Endothelial cell of umbilical vein (primary cell): ENCODE results near the gene LONRF3. TPM values are rescaled to one million over a fixed set of nuclear protein-coding genes. Genes with fewer than 3 reads are reported as not detected.

ENCODE experiments used
- BruUV-seq: library from RNA; stranded (reverse); fragments of 400-500 nt; replicated peaks from 2 replicates; lab custom pipeline; 2021; lab: Mats Ljungman, UMichigan
- CTCF ChIA-PET: fragments of 300-600, 350-600 bp; sonication (Branson Sonifier 250); formaldehyde crosslinking; loops from one replicate; lab custom pipeline; 2021; ENCODE audit warnings: antibody characterized with exemption, inconsistent platforms; lab: Charles Lee
- POLR2A ChIA-PET: fragments of 300-600, 350-600 bp; sonication (Branson Sonifier 250); formaldehyde crosslinking; loops from one replicate; lab custom pipeline; 2021; ENCODE audit warnings: antibody characterized with exemption, inconsistent platforms; lab: Charles Lee
- DNase-seq: peaks from one replicate; pipeline ENCODE4 v3.0.0-alpha.2; 2011; ENCODE audit warnings: low read depth, low spot score
- FAIRE-seq: peaks from 2 replicates; lab custom pipeline; 2011; peaks lifted over from hg19 to GRCh38; lab: Jason Lieb, UNC
- H2AFZ ChIP-seq: 2 replicates; pipeline ENCODE4 v1.6.0; 2012; ENCODE audit warnings: low read depth, low read length, control low read depth, inconsistent platforms
- H3K27ac ChIP-seq: 2 replicates; pipeline ENCODE4 v1.5.1; 2011; ENCODE audit warnings: low read depth, mild to moderate bottlenecking, control low read depth, low read length, moderate library complexity; ENCODE audit not compliant: insufficient read depth
- H3K27me3 ChIP-seq, 2 experiments: 2 replicates each; pipeline versions ENCODE4 v1.6.0 to v1.6.1; 2011; ENCODE audit warnings: low read length in 2 of 2, mixed read lengths in 1 of 2; ENCODE audit not compliant: control insufficient read depth in 2 of 2, insufficient read depth in 2 of 2
- H3K36me3 ChIP-seq, 2 experiments: 2 replicates in 1 of 2; 3 replicates in 1 of 2; pipeline ENCODE4 v1.5.1; 2011; ENCODE audit warnings: low read length in 2 of 2, mild to moderate bottlenecking in 1 of 2, moderate library complexity in 1 of 2; ENCODE audit not compliant: control insufficient read depth in 2 of 2, insufficient read depth in 2 of 2; ENCODE audit errors: extremely low read depth in 1 of 2
- H3K4me1 ChIP-seq: 3 replicates; pipeline ENCODE4 v1.5.1; 2011; ENCODE audit warnings: mild to moderate bottlenecking, low read length; ENCODE audit not compliant: control insufficient read depth, insufficient read depth; ENCODE audit errors: extremely low read depth
- H3K4me2 ChIP-seq: 2 replicates; pipeline ENCODE4 v1.6.1; 2011; ENCODE audit warnings: low read length, control low read depth, mixed read lengths; ENCODE audit not compliant: insufficient read depth
- H3K4me3 ChIP-seq, 3 experiments: fragments of 200-600 bp in 1 of 3; sonication (generic), shearing (Covaris generic) in 1 of 3; replicated peaks in 1 of 3; 2 replicates each; pipeline ENCODE4 v1.5.1; 2011 to 2016; ENCODE audit warnings: control low read depth in 3 of 3, low read length in 3 of 3, mild to moderate bottlenecking in 2 of 3, inconsistent platforms in 1 of 3, low read depth in 1 of 3, moderate library complexity in 1 of 3; ENCODE audit not compliant: insufficient read depth in 1 of 3
- H3K79me2 ChIP-seq: 2 replicates; pipeline ENCODE4 v1.6.0; 2012; ENCODE audit warnings: low read length, inconsistent platforms; ENCODE audit not compliant: control insufficient read depth, insufficient read depth
- H3K9ac ChIP-seq: replicated peaks from 2 replicates; pipeline ENCODE3; 2011; ENCODE audit warnings: low read length, control low read depth; ENCODE audit not compliant: insufficient read depth; ENCODE audit errors: extremely low read depth
- H3K9me1 ChIP-seq: replicated peaks from 3 replicates; pipeline ENCODE4 v1.6.0; 2011; ENCODE audit warnings: mild to moderate bottlenecking, low read length; ENCODE audit not compliant: control insufficient read depth, insufficient read depth; ENCODE audit errors: extremely low read depth
- H3K9me3 ChIP-seq: replicated peaks from 2 replicates; pipeline ENCODE4 v1.5.1; 2012; ENCODE audit warnings: low read length, inconsistent platforms; ENCODE audit not compliant: control insufficient read depth, insufficient read depth
- H4K20me1 ChIP-seq: replicated peaks from 2 replicates; pipeline ENCODE3; 2011; ENCODE audit warnings: mild to moderate bottlenecking, low read length; ENCODE audit not compliant: control insufficient read depth, insufficient read depth; ENCODE audit errors: extremely low read depth
- EZH2 ChIP-seq: IDR thresholded peaks from 2 replicates; pipeline ENCODE4 v1.6.1; 2012; ENCODE audit warnings: borderline replicate concordance, low read depth, mild to moderate bottlenecking, moderate library complexity, low read length, inconsistent platforms; ENCODE audit not compliant: severe bottlenecking
- FOS ChIP-seq: IDR thresholded peaks from 2 replicates; pipeline ENCODE4 v1.6.1; 2011; ENCODE audit warnings: mild to moderate bottlenecking, low read length, moderate library complexity, borderline replicate concordance; ENCODE audit not compliant: insufficient read depth
- GATA2 ChIP-seq: IDR thresholded peaks from 2 replicates; pipeline ENCODE4 v1.7.0; 2011; ENCODE audit warnings: low read depth, mild to moderate bottlenecking, moderate library complexity, mixed read lengths, low read length; ENCODE audit not compliant: insufficient read length, insufficient read depth
- JUN ChIP-seq: IDR thresholded peaks from 2 replicates; pipeline ENCODE4 v1.6.1; 2011; ENCODE audit warnings: borderline replicate concordance, low read depth; ENCODE audit not compliant: insufficient read length, insufficient read depth
- MAX ChIP-seq: IDR thresholded peaks from 2 replicates; pipeline ENCODE4 v1.6.1; 2011; ENCODE audit not compliant: insufficient read depth, insufficient read length
- MYC ChIP-seq: IDR thresholded peaks from one replicate; pipeline ENCODE4 v1.6.1; 2011; ENCODE audit warnings: mild to moderate bottlenecking, low read depth, low read length
- POLR2A ChIP-seq: IDR thresholded peaks from 2 replicates; pipeline ENCODE4 v1.6.1; 2012; ENCODE audit warnings: low read depth, mild to moderate bottlenecking, control low read depth, low read length
- POLR2AphosphoS5 ChIP-seq: IDR thresholded peaks from 2 replicates; pipeline ENCODE4 v1.6.1; 2012; ENCODE audit warnings: low read depth, mild to moderate bottlenecking, control low read depth, low read length, moderate library complexity; ENCODE audit not compliant: insufficient read depth
- dilution Hi-C: fragments of 300-500 bp; cut with MboI; formaldehyde crosslinking; loops from one replicate; pipeline ENCODE4 v1.15.0; 2019; ENCODE audit warnings: low sequenced_read_pairs; ENCODE audit not compliant: extremely low pct_ligation_motif_present
- intact Hi-C: fragments of 100-400 bp; cut with micrococcal nuclease; formaldehyde crosslinking; loops from one replicate; pipeline ENCODE4 v1.10.0; 2022
- polyA plus RNA-seq, 4 experiments: library from polyadenylated mRNA; depleted of rRNA in 3 of 4; stranded (reverse) in 3 of 4; unstranded in 1 of 4; fragments of >200 nt; gene quantifications; 2 replicates each; pipeline versions ENCODE4 v1.2.1 to v1.2.3, GENCODE V29; 2011 to 2012; ENCODE audit warnings: missing spikeins in 1 of 4
- total RNA-seq: library from RNA; stranded (reverse); gene quantifications from 2 replicates; pipeline ENCODE4 v1.2.3, GENCODE V29; 2021
- TF ChIP-seq, protein P1 (sequence below), 2 donors: IDR thresholded peaks; 1 replicate in 1 of 2; 2 replicates in 1 of 2; pipeline ENCODE4 v1.5.1; 2011; ENCODE audit warnings: low read length in 2 of 2, mild to moderate bottlenecking in 2 of 2, moderate library complexity in 2 of 2, control low read depth in 1 of 2, inconsistent platforms in 1 of 2, low read depth in 1 of 2; ENCODE audit not compliant: insufficient read depth in 1 of 2; ENCODE audit errors: extremely low read depth in 1 of 2

LONRF3 gene
- total and polyA plus RNA-seq, 2 donors (not counting 3 experiments of a cell fraction or from before 2014, with no cell fraction given), result 4.4 to 13.3 TPM

DNA sequence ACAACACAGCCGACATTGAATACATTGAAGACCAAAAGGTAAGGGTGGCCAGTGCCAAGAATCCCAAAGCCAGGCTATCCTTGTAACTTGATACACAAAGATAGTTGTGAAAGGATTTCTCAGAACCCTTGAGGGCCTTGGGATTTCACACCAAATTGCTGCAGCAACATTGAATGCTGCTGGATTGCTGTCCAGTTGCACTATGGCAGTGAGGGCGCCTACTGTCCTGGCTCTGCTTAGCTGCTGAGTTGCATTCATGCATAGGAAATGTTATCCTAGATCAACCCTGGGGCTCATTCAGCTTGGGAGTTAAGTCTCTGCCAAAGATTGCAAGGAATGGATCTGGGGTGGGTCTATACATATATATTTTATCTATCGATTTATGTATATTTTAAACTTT, 38.7 kb downstream of the LONRF3 start:
- Histone ChIP-seq H3K4me1 (peaks cover 18% of the 10 kb centered on the region), H3K9me3 (no peaks in the 10 kb centered on the region), H3K4me3 (no peak overlapping the region), H3K9ac (no peak overlapping the region), H3K36me3 (peaks cover 0 to 8% of the 10 kb centered on the region in 2 experiments), H3K27ac (no peak overlapping the region), H3K27me3 (no peaks in the 10 kb centered on the region), H4K20me1 (no peaks in the 10 kb centered on the region), H3K4me2 (no peak overlapping the region), H3K9me1 (no peaks in the 10 kb centered on the region), H2AFZ (no peak overlapping the region), H3K79me2 (no peaks in the 10 kb centered on the region)
- DNase-seq (no peak), FAIRE-seq (no peak)
- BruUV-seq, result no TSS peak
- POLR2A ChIA-PET, result no interaction called here
- intact Hi-C loops, result no loop called here
- TF ChIP-seq, protein P1, sequence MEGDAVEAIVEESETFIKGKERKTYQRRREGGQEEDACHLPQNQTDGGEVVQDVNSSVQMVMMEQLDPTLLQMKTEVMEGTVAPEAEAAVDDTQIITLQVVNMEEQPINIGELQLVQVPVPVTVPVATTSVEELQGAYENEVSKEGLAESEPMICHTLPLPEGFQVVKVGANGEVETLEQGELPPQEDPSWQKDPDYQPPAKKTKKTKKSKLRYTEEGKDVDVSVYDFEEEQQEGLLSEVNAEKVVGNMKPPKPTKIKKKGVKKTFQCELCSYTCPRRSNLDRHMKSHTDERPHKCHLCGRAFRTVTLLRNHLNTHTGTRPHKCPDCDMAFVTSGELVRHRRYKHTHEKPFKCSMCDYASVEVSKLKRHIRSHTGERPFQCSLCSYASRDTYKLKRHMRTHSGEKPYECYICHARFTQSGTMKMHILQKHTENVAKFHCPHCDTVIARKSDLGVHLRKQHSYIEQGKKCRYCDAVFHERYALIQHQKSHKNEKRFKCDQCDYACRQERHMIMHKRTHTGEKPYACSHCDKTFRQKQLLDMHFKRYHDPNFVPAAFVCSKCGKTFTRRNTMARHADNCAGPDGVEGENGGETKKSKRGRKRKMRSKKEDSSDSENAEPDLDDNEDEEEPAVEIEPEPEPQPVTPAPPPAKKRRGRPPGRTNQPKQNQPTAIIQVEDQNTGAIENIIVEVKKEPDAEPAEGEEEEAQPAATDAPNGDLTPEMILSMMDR (IDR thresholded peaks at IDR 0.05; ENCODE audit: extremely low read depth in 1 of 2, insufficient read depth in 1 of 2, low read depth in 1 of 2, low read length in 2 of 2), result no peak
- TF ChIP-seq JUN (no peak), GATA2 (no peak), EZH2 (no peak), FOS (no peak), MAX (no peak), POLR2AphosphoS5 (no peak), MYC (no peak), POLR2A (no peak)
- CTCF ChIA-PET, result no interaction called here
- dilution Hi-C loops, result no loop called here
